HG03442 (cell line): ENCODE data around the gene KRT76.

Source experiments
- ATAC-seq: cut with Tn5 transposase; IDR thresholded peaks from one replicate; pipeline ENCODE4 v1.9.1; 2021; ENCODE audit warnings: mild to moderate bottlenecking, moderate library complexity; ENCODE audit not compliant: unreplicated experiment

KRT76 gene

DNA sequence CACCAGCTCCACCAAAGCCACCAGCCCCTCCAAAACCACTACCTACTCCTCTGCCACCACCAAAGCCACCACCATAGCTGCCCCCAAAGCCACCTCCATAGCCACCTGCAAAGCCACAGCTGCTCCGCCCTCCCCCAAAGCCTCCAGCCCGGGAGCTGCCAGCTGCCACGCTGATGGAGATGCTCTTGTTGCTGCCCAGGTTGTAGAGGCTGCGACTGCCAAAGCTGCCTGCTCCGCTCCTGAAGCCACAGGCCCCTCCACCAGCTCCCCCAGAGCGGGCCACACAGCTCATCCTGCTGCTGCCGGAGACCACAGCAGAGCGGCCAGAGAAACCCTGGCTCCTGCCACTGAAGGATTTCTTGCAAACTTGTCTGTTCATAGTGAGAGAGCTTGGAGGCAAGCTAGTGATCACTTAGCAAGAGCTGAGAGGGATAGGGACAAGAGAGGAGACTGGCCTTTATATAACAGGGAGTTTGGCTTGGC lies at the start of gene KRT76:
Gene KRT76, minus strand, starts transcription at position 433 of the 483 bp plus-strand sequence. Its CDS starts 54 bp downstream, at position 379.
- ATAC-seq, result no peak

- ATAC-seq, result no peak
Observed at GRCh38 chr12:52825961-52826360, 48.8 kb upstream of the KRT76 start.

GRCh38 chr12:52824741-52825410 lies 47.7 kb upstream of the KRT76 start:
- no peak for ATAC-seq

GRCh38 chr12:52823761-52824450 lies 46.8 kb upstream of the KRT76 start:
- ATAC-seq, result no peak

DNA sequence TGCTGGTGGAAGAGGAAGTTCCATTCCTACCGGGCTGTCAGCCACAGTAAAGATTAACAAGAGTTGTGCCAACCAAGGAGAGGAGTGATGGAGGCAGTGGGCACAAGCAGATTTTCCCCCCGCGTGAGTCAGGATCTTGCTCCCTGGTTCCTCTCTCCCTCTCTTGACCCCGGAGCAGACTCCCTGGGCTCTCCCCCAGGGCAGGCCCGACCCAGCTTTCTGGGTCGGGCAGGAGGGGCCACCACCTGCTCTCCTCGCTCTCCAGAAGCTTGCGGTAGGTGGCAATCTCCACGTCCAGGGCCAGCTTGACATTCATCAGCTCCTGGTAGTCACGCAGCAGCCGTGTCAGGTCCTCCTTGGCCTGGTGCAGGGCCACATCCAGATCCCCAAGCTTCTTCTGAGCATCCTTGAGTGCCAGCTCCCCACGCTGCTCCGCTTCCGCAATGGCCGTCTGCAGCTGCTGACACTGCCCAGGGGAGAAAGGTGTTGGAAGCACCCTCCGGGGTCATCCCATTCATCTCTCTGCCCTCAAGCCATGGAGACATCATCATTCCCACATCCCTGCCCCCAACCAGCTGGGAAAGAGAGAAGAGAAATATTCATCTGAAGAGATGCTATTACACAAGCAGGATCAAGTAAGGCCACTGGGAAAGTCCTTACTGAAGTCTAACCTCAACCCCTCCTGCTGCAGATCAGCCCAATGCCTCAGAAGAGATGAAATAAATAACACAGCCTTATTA lies 45.8 kb upstream of the KRT76 start:
- ATAC-seq, result no peak

GRCh38 chr12:52821826-52822660 lies 44.9 kb upstream of the KRT76 start:
- no peak for ATAC-seq

DNA sequence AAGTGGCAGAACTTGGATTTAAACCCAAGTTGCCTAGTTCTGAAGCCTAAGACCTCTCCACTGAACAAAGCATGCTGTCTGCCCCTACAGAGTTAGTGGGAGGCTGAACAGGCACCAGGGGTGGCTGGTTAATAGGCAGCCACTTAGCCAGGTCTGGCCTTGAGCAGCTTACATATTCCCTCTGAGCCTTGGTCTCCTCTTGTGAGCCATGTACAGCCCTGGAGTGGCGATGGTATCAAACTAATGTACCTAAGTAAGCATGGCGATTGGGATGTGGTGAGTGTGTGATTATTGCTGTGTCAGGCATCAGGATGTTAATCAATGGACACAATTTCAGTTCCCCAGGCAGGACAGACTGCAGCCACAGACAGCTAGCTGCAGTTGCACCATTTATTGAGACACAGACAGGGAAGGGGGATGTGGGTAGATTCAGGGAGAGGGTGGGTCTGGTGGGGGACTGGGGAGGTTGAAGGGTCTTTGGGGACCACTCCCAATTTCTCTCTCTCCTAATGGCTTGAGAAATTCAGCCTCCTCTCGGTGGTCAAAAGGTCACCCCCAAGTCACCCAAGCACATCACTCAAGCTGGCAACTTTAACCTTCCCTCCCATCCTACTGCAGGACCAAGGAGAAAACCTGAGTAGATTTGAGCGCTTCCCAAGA lies 44.1 kb upstream of the KRT76 start:
- no peak for ATAC-seq

- ATAC-seq, result no peak
Observed at GRCh38 chr12:52820521-52820920, 43.4 kb upstream of the KRT76 start.

DNA sequence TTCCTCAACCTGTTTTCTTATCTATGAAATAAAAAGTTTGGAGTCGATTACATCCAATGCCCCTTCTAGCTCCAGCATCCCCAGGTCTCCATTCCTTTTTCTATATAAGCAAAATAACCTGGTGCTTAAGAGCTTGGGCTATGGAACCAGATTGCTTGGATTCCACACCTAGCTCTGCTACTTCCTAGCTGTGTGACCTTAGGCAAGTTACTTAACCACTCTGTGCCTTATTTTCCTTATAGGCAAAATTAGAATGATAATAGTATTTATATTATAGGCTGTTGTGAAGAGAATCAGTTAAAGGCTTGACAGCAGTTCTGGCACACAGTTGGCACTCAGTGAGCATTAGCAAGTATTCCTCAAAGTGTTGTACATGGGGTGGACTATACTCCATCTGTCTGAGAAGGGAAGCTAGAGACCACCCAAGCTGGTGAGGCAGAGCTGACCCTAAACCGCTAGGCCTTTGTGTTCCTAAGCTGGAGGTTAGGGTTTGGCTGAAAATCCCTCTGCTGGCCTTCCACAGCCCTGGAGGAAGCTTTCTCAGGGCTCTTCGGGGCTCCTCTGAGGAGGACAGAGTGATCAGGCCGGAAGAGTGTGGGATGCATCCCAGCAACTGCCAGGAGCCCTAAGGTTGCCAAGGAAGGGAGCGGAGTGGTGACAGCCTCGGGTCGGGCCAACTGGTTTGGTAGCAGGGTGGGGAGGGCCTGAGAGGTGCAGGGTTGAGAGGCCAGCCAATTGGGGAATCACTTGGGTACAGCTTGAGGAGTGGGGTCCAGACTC lies 42.8 kb upstream of the KRT76 start:
- ATAC-seq, result no peak

DNA sequence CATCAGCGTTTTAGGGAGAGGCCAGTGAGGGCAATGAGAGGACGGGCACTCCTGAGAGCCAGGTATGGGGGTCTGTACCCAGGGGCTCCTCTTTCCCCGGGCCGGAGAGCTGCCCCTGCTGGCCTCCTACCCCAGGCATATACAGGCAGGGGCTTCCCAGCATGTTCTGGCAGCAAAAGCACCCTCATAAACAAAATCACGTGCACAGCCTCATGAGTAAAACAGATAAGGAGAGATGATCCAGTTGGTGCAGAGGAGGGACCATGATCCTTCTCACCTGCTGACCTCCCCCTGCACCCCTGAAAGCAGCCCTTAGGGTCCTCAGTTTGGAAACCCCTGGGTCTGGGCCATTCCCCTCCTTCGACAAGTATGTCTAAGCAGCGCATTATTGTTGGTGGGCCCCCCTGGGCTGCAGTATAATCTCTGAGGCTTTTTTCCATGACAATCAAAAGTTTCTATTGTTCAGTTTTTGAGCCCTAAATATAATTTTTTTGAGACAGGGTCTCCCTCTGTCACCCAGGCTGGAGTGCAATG lies 41.8 kb upstream of the KRT76 start:
- ATAC-seq, result no peak

- no peak for ATAC-seq
Observed at GRCh38 chr12:52818388-52818787, 41.2 kb upstream of the KRT76 start.

DNA sequence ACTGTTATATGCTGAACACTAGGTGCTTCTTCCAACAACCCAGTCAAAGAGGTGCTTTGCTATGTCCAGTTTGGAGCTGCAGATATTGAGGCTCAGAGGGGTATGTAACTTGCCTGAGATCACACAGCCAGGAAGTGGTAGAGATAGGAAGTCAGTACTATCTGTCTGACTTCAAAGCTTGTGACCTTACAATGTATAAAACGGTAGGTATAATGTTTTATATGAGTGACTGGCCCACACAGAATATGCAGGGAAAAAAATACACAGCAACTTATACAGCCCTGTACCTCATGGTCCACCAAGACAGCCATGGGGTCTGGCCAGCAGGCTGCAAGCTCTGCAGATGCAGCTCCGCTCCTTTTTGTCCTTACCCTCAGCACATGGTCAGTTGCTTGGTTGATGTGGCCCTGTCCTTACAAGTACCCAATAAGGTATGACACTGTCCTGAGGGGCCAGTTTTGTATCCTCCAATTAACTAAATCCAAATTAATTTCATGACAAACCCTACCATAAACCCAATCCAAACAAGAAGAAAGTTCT lies 40.6 kb upstream of the KRT76 start:
- no peak for ATAC-seq

DNA sequence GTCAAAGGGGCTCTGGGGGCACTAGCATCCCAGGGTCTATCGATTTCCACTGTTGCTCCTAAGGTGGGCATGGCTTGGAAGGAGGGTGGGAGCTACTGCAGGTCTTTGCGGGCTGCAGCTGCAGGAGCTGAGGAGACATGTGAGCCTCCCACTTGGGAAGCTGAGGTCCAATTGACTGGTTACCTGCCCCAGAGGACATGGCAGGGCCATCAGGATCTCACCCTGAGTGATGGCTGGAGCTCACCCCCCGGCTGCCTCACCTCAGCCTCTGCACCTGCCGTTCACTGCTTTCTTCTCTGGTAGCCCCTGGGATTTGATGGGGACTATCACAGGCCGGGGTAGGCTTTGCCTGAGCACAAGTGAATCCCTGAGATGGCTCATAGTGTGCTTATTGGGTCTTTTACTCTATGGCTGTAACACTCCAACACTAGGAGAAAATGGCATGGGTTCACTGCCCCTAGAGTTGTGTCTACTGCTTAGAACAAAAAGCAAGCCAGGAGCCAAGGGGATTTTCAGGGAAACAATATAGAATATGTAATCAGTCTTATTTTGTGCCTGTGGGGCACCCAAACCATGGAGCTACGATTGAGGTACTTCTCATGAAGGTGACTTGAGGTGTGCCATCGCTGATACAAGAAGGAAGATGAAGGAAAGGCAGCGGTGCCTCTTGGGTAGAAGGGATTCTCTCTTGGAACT lies 40.0 kb upstream of the KRT76 start:
- ATAC-seq, result no peak

GRCh38 chr12:52815676-52816588 lies 38.8 kb upstream of the KRT76 start:
- no peak for ATAC-seq

DNA sequence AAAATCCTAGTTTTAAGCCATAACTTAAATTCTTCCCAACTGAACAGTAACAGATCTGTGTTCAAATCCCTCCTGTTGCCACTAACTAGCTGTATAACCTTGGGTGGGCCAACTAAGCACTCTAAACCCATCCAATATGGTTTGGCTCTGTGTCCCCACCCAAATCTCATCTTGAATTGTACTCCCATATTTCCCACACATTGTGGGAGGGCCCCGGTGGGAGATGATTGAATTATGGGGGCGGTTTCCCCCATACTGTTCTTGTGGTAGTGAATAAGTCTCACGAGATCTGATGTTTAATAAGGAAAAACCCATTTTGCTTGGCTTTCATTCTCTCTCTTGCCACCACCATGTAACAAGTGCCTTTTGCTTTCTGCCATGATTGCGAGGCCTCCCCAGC lies 38.0 kb upstream of the KRT76 start:
- no peak for ATAC-seq

- no peak for ATAC-seq
Observed at GRCh38 chr12:52814710-52815155, 37.6 kb upstream of the KRT76 start.
